ENCODE results near the gene HNRNPK. TPM values are rescaled to one million over a fixed set of nuclear protein-coding genes. Genes with fewer than 3 reads are reported as not detected.

The HNRNPK gene
- total and polyA plus RNA-seq, 2 of the 13 experiments (the other 11 are each of a cell fraction or from before 2014, with no cell fraction given), result 321 to 712 TPM

- TF ChIP-seq ASH2L (IDR thresholded peaks at IDR 0.05; ENCODE audit: insufficient read length, low read depth, low read length) (peak; percentile 77), ZNF367 (CRISPR knock-in tag; IDR thresholded peaks at IDR 0.05; ENCODE audit: borderline replicate concordance) (no peak), SMAD1 (CRISPR knock-in tag; IDR thresholded peaks at IDR 0.05; ENCODE audit: borderline replicate concordance, low read depth) (no peak), EP300 (IDR thresholded peaks at IDR 0.05; ENCODE audit: low read depth in 2 of 2, low read length in 2 of 2) (0 out of 4 replicates have a peak, but pooled peaks of 1 of the 2 experiments have one; percentile 10), EP300 (CRISPR knock-in tag; IDR thresholded peaks at IDR 0.05; ENCODE audit: borderline replicate concordance) (no peak), CBFB (CRISPR knock-in tag; IDR thresholded peaks at IDR 0.05) (no peak), GABPB1 (CRISPR knock-in tag; IDR thresholded peaks at IDR 0.05) (peak; percentile 65; the same call in 1 of the 2 replicates), RXRA (CRISPR knock-in tag; IDR thresholded peaks at IDR 0.05) (no peak), SNAI1 (CRISPR knock-in tag; IDR thresholded peaks at IDR 0.05; ENCODE audit: borderline replicate concordance) (no peak), EZH2 (conservative IDR thresholded peaks at IDR 0.05; ENCODE audit: low read depth, low read length) (no peak), ARID3A (IDR thresholded peaks at IDR 0.05; ENCODE audit: low read depth, low read length) (no peak), YEATS2 (CRISPR knock-in tag; IDR thresholded peaks at IDR 0.05; ENCODE audit: borderline replicate concordance) (no peak; the same call in 1 of the 2 replicates), ZNF552 (CRISPR knock-in tag; IDR thresholded peaks at IDR 0.05; ENCODE audit: borderline replicate concordance) (no peak), ZBTB8A (CRISPR knock-in tag; IDR thresholded peaks at IDR 0.05; ENCODE audit: borderline replicate concordance, low read depth) (no peak; the same call in 1 of the 2 replicates), ZKSCAN1 (IDR thresholded peaks at IDR 0.05; ENCODE audit: low read length) (no peak), ZNF557 (CRISPR knock-in tag; IDR thresholded peaks at IDR 0.05) (0 out of 2 replicates have a peak, but pooled peaks have one; percentile 13), ZMYM4 (CRISPR knock-in tag; IDR thresholded peaks at IDR 0.05) (no peak), MYNN (CRISPR knock-in tag; IDR thresholded peaks at IDR 0.05; ENCODE audit: low read depth) (no peak), ZNF10 (CRISPR knock-in tag; IDR thresholded peaks at IDR 0.05; ENCODE audit: borderline replicate concordance, low read depth) (no peak), ZSCAN30 (CRISPR knock-in tag; IDR thresholded peaks at IDR 0.05) (no peak)
- TF ChIP-seq, protein P1, sequence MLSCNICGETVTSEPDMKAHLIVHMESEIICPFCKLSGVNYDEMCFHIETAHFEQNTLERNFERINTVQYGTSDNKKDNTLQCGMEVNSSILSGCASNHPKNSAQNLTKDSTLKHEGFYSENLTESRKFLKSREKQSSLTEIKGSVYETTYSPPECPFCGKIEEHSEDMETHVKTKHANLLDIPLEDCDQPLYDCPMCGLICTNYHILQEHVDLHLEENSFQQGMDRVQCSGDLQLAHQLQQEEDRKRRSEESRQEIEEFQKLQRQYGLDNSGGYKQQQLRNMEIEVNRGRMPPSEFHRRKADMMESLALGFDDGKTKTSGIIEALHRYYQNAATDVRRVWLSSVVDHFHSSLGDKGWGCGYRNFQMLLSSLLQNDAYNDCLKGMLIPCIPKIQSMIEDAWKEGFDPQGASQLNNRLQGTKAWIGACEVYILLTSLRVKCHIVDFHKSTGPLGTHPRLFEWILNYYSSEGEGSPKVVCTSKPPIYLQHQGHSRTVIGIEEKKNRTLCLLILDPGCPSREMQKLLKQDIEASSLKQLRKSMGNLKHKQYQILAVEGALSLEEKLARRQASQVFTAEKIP (CRISPR knock-in tag; IDR thresholded peaks at IDR 0.05; ENCODE audit: borderline replicate concordance), result no peak
- TF ChIP-seq, protein P2, sequence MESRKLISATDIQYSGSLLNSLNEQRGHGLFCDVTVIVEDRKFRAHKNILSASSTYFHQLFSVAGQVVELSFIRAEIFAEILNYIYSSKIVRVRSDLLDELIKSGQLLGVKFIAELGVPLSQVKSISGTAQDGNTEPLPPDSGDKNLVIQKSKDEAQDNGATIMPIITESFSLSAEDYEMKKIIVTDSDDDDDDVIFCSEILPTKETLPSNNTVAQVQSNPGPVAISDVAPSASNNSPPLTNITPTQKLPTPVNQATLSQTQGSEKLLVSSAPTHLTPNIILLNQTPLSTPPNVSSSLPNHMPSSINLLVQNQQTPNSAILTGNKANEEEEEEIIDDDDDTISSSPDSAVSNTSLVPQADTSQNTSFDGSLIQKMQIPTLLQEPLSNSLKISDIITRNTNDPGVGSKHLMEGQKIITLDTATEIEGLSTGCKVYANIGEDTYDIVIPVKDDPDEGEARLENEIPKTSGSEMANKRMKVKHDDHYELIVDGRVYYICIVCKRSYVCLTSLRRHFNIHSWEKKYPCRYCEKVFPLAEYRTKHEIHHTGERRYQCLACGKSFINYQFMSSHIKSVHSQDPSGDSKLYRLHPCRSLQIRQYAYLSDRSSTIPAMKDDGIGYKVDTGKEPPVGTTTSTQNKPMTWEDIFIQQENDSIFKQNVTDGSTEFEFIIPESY (CRISPR knock-in tag; IDR thresholded peaks at IDR 0.05), result no peak
- TF ChIP-seq, protein P3, sequence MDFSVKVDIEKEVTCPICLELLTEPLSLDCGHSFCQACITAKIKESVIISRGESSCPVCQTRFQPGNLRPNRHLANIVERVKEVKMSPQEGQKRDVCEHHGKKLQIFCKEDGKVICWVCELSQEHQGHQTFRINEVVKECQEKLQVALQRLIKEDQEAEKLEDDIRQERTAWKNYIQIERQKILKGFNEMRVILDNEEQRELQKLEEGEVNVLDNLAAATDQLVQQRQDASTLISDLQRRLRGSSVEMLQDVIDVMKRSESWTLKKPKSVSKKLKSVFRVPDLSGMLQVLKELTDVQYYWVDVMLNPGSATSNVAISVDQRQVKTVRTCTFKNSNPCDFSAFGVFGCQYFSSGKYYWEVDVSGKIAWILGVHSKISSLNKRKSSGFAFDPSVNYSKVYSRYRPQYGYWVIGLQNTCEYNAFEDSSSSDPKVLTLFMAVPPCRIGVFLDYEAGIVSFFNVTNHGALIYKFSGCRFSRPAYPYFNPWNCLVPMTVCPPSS (IDR thresholded peaks at IDR 0.05), result no peak
Measured at GRCh38 chr9:83979812-83980394, at the start of gene HNRNPK (continued).

All from HepG2 (cell line).